HG03342 (cell line): ENCODE data around the gene BDKRB2.
"Not testable (repeated sequence)": the region's sequence is repeated elsewhere in the genome, so short reads cannot be mapped to it uniquely, and the experiment has no call there.

ENCODE experiments used
- ATAC-seq: cut with Tn5 transposase; IDR thresholded peaks from one replicate; pipeline ENCODE4 v1.9.1; 2021; ENCODE audit warnings: mild to moderate bottlenecking, moderate library complexity; ENCODE audit not compliant: unreplicated experiment

Gene BDKRB2

DNA sequence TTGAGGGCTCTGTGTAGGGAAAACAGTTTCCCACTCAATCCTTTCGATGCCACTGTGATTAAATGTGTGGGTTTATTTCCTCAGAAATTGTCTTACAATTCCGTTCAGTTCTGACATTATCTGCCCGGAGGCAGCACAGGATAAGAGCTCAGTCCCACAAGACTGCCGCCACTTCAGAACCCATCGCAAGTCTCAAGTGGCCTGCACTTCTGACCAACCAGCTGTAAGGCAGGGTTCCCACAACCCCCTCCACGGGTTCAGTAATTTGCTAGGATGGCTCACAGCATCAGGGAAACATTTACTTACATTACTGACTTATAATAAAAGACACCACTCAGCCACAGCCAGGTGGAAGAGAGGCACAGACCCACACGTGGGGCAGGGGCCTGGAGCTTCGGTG lies 17.2 kb downstream of the BDKRB2 start:
- no peak for ATAC-seq

DNA sequence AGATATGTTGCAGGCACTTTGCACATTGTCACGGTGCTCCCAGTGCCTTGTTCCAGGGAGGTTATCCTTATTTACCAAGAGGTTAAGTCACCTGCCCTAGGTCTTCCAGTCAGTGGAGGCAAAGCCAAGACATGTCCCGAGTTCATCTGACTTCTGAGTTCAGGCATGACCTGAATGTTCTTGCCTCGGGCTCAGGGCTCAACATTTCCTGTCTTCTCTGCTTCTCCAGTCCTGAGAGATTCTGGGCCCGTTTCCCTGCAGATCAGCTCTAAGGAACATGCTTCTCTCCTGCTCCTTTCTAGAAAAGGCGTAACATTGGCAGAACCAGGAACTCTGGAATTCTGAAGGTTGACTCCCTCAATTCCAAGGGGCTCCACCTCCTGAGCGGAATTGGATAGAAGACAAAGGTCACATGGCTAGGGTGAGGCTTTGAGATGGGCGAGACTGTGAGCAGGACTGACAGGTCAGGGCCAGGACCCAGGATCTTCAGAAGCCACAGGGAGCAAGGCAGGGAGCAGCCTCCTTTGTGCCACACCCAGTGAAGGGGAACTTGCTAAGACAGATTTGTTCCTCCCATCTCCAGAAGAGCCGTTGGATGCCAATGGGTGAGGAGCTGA lies 19.9 kb downstream of the BDKRB2 start:
- no peak for ATAC-seq

DNA sequence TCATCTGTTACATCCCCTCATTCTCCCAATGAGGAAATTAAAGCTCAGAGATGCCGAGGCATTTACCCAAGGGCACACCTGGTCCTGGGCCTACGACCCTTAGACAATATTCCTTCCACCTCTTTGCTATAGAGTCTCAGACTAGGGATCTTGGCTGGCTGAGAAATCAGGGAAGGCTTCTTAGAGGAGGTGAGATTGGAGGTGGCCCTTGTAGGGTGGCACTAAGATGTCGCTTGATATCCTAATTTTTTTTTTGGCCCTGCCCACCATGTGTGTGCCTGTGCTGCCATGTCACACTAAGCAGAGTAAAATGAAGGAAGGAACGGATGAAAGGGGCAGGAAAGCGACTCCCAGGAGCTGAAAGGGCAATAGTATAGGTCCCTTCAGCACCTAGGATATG lies 20.6 kb downstream of the BDKRB2 start:
- no peak for ATAC-seq

DNA sequence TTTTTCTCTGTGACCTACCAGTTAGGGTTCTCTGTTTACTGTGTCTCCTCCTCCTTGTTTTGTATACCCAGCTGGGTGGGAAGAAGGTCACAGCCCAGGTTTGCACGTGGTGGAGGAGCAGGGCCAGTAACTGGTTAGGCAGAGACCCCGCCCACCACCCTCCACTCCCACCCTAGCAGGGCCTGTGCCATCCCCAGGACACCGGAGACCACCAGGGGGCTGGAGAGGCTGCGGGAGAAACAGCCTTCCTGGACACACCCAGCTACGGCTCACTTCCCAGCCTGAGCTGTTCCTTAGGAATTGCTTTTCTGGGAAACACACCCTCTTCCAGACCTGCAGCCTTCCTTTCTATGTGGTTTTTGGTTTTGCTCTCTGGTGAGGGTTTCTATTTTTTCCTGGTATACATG lies 21.1 kb downstream of the BDKRB2 start:
- no peak for ATAC-seq

DNA sequence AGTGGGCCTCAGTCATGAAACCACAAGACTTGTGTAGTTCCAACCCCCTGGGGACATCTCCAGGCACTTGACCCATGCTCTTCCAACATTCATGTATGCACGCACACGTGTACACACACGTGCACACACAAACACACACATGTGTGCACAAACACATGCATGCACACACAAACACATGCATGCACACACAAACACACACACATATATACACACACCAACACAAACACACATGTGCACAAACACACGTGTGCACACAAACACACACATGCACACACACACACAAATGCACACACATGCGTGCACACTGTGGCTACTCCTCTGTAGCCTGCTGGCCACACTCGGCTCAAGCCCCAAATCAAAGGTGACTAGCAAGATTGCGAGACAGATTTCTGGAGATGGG lies 22.8 kb downstream of the BDKRB2 start:
- ATAC-seq = no peak

DNA sequence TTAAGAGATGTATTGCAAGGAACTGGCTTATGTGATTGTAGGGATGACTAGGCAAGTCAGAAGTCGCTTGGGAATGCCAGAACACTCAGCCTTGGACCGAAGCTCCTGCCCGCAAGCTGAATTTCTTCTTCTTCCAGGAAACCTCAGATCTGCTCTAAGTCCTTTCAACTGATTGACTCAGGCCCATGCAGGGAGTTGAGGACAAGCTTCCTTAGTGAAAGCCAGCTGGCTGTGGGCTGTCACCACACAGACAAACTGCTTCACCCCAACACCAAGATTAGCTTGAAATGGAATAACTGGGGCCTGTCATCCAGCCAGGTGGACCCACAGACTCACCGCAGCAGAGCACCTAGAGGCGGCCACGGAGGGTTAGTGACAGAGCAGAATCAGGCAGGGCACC lies 24.7 kb downstream of the BDKRB2 start:
- no peak for ATAC-seq

DNA sequence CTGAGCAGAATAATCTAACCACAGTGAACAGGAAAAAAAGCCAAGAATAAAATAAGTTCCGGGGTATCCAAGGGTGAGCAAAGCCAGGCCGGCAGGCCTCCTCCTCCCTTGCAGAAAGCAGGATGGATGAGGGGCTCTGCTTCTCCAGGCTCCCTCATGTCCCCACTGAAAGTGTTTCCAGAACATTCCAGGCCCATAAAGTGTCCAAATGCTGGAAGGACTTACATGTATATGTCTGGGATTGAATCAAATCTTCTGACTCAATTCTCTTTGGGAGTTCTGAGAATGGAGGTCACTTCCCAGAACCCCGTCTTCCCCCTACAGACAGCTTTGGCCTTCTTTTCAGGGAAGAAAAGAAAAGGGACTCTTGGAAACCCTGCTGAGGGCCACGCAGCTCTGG lies 26.4 kb downstream of the BDKRB2 start:
- no peak for ATAC-seq

DNA sequence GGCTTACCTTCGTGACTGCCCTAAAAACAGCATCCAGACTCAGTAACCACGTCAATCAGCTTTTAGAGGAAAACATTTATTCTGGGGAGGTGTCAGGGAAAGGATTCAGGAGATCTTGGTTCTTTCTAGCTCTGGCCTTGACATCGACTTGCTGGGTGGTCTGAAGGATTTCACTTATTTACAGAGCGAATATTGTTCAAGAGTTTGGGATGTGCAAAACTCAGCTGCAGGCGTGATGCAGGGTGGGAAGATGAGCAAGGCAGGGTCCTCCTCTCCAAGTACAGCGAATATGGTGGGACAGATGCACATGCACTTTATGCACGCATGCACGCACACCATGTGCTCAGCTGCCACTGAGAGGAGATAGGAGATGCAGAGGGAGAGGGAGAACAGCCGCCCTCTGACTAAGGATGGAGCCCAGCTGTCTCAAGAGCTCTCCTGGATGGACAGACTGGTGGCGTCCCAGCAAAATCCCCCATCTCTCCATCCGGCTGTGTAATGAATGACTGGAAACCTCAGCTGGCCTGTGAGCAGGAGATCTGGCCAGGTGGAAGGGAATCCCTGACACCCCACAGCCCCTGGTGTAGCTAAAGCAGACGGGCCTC lies 27.0 kb downstream of the BDKRB2 start:
- ATAC-seq = no peak

DNA sequence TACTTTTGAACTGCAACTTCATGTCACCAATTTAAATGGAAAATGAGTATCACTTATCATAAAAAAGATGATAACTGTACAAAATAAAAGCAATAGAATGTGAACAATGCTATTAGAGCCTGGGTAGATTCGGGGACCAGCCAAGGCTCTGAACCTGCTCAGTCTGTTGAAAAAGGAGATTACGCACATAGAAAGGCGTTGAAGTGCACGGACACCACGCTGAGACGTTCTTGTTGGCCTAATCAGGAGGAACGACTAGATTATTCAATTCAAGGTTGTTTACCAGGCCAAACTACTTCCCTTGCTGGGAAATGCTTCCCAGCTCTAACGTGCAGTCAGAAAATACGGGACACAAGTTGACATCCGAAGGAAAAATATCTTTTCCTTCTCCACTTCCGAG lies 27.9 kb downstream of the BDKRB2 start:
- ATAC-seq = no peak

DNA sequence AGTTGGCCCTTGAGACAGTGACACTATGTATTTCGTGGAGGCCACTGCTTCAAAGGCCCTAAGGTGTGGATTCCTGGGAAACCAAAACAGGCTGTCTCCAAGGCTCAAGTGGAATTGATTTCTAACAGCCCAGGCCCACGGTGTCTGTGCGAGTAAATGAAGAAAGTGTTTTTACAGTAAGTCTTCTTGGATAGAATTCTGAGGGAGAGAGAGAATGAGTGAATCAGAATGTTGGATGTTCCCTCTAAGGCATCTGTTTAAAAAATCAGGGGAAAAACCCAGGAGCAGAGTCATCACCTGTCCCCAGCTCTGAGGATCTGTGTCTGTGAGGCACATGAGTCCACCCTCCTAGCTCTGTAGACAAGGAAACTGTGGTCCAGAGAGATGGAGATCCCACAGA lies 29.0 kb downstream of the BDKRB2 start:
- ATAC-seq = no peak

DNA sequence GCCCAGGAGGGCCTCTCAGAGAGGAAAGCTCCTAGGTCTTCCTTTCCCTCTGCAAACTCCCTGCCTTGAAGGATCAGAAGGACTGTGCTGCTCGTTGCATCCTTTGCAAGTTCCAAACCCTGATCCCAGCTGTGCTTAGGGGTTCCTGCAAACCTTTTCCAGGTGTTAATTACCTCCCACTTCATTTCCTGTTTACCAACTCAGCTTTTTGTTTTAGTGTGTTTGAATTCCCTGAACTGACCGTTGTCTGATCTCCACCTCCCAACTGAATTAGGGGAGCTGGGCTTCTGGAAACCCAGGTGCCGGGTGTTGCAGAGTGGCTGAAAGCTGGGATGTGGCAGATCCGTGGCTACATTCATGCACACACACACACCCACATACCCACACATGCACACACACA lies 30.8 kb downstream of the BDKRB2 start:
- no peak for ATAC-seq

DNA sequence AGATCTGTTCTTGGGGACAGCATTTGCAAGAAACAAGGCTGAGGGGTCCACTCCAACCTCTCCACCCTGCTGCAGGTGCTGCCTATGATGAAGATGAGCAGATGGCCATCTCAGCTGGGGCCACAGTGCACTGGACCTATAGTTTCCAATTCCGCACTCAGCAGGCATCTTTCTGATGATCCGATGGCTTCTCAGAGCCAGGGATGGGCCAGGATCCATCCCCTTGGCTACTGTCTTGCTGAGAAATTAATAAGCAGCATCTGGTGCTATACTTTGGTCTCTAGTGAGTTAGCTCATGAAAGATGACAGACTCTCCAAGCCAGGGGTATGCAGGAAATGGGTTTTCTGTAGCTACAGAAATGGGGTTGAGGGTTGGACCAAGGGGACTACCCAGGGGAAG lies 33.0 kb downstream of the BDKRB2 start:
- ATAC-seq = no peak

DNA sequence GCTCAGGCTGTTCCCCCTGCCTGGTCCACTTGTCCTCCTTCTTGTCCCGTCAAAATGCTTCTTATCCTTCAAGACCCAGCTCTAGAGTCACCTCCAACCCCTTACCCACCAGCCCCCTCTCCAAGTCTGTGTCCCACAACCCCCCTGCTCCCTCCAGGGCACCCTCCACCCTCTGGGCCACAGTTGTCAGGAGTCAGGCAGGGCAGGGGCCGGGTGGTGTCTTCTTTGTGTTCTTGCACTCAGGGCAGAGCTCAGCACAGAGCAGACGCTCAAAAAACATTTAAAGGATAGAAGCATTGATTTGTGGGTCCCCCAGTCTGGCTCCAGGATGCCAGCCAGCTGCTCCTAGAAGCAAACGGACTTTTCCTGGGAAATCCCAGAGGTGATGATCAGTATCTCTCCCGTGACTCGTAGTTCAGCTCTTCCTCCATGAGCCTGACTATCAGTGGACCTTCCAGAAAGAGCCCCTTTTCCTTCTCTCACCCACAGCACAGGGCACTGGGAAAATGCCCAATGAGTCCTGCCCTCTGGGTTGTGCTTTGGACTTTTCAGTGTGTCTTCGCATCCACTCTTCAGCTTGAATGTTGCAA lies 34.1 kb downstream of the BDKRB2 start:
- ATAC-seq = no peak

DNA sequence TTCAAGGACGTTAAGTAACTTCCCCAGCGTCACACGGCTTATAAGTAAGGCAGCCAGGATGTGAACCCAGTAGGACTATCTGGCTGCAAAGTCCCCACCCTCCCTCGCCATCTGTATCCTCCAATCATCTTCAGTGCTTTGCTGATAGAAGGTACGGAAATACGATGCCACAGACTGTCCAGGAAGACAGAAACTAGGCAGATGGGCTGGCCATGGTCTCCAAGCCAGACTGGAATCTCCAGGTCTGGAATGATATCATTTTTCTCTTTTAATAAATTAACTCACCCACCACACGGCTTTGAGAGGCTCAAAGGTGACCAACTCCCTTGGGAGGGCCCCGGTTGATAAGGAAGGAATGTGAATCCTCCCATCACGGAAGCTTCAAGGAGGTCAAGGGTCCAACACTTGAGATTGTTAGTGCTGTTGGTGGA lies 35.1 kb downstream of the BDKRB2 start:
- ATAC-seq = no peak

DNA sequence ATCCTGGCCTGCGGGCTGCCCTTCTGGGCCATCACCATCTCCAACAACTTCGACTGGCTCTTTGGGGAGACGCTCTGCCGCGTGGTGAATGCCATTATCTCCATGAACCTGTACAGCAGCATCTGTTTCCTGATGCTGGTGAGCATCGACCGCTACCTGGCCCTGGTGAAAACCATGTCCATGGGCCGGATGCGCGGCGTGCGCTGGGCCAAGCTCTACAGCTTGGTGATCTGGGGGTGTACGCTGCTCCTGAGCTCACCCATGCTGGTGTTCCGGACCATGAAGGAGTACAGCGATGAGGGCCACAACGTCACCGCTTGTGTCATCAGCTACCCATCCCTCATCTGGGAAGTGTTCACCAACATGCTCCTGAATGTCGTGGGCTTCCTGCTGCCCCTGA lies 36.0 kb downstream of the BDKRB2 start:
- ATAC-seq = no peak

DNA sequence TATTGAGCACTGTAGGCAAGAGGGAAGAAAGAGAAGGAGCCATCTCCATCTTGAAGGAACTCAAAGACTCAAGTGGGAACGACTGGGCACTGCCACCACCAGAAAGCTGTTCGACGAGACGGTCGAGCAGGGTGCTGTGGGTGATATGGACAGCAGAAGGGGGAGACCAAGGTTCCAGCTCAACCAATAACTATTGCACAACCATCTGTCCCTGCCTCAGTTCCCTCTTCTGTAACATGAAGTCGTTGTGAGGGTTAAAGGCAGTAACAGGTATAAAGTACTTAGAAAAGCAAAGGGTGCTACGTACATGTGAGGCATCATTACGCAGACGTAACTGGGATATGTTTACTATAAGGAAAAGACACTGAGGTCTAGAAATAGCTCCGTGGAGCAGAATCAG lies 37.5 kb downstream of the BDKRB2 start:
- ATAC-seq = no peak

DNA sequence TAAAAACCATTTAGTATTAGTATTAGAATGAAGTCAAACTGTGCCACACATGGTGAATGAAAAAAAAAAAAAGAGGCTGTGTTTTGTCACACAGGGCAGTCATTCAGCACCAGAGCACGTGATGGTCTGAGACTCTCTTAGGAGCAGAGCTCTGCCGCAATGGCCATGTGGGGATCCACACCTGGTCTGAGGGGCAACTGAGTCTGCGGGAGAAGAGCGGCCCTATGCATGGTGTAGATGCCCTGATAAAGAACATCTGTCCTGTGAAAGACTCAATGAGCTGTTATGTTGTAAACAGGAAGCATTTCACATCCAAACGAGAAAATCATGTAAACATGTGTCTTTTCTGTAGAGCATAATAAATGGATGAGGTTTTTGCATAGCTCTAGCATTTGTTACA lies 39.1 kb downstream of the BDKRB2 start:
- ATAC-seq = no peak

DNA sequence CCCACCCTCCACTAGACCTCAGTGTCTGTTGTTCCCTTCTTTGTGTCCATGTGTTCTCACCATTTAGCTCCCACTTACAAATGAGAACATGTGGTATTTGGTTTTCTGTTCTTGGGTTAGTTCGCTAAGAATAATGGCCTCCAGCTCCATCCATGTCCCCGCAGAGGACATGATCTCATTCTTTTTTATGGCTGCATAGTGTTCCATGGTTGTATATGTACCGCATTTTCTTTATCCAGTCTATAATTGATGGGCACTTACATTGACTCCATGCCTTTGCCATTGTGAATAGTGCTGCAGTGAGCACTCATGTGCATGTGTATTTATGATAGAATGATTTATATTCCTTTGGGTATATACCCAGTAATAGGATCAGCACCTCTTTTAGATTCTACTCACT lies 40.4 kb downstream of the BDKRB2 start:
- ATAC-seq = not testable (repeated sequence)

DNA sequence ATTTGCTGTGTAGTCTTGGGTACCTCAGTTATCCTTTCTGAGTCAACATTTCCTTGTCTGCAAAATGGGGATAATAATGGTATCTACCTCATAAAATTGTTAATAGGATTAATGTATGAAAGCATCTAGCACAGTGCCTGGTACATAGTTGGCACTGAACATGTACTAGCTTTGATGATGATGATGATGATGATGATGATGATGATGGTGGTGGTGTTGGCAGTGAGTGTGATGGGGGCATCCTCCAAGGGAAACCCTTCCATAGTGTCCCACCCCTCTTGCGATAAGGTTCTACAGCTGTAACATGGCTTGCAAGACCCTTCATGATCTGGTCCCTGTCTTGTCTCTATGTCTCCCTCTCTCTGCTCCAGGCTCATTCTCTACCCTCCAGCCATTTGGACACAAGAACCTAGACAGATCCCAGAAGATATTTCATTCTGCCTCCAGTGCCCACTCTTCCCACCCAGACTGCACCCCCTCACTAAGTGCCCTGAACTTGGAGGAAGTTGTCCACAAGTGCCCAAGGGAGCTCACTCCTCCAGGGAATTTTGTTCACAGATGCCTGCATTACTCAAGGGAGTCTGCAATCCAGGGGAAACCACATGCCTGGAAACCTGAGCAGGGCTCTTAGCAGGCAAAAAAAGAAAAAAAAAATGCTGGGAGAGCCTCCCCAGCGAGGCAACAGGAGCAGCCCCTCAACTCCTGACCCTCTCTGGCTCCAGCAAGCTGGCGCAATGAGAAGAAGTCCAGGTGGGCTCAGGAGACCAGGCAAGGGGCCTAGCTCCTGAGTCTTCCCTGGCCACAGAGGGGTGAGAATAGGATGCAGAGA lies 41.3 kb downstream of the BDKRB2 start:
- ATAC-seq = no peak

DNA sequence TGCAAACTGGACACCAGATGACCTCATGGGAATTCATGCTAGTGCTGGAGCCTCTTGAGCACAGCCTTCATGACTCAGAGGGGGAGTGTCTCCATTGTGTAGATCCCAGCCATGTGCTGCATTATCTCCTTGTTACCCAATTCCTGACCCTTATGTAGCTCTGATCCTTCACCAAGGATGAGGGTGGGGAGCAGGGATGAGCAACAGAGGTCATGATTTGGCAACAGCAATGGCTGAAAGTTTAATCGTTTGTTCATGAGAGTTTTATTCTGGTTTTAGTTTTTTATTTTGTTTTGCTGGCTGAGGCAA lies 41.9 kb downstream of the BDKRB2 start:
- ATAC-seq = no peak

DNA sequence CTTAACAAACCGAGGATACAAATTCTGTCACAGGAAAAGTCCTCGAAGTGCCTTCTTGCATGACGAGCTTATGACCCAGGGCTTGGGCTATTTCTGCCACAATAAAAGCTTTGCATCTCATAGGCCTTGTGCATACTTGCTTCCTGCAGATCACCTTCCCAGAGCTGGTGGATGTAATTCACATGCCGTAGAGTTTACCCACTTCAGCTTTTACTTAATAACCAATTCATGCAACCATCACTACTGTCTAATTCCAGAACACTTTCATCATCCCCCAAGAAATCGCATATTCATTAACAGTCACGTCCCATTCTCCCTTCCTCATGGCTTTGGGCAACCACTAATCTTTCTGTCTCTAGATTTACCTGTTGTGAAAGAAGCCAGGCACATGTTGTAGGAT lies 42.4 kb downstream of the BDKRB2 start:
- ATAC-seq = no peak

DNA sequence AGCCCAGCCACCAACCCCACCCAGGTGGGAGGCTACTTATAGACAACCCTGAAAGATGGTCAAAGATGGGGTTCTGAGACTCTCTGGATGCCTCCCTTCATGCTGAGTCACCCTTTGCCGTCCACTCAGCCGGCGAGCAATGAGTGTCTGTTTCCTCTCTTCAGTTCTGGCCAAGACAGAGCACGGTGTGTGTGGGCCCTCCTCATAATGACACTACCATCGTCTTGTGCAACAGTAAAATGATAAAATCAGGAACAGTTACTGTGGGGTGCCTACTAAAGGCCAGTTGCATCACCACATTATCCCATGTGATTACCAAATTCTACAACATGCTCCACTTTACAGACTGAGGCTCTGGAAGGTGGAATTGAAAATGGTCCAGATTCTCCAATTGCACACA lies 44.4 kb downstream of the BDKRB2 start:
- ATAC-seq = no peak
